ENCODE data around the gene MTMR4.
"Not testable (repeated sequence)": the region's sequence is repeated elsewhere in the genome, so short reads cannot be mapped to it uniquely, and the experiment has no call there.

Gene MTMR4

DNA sequence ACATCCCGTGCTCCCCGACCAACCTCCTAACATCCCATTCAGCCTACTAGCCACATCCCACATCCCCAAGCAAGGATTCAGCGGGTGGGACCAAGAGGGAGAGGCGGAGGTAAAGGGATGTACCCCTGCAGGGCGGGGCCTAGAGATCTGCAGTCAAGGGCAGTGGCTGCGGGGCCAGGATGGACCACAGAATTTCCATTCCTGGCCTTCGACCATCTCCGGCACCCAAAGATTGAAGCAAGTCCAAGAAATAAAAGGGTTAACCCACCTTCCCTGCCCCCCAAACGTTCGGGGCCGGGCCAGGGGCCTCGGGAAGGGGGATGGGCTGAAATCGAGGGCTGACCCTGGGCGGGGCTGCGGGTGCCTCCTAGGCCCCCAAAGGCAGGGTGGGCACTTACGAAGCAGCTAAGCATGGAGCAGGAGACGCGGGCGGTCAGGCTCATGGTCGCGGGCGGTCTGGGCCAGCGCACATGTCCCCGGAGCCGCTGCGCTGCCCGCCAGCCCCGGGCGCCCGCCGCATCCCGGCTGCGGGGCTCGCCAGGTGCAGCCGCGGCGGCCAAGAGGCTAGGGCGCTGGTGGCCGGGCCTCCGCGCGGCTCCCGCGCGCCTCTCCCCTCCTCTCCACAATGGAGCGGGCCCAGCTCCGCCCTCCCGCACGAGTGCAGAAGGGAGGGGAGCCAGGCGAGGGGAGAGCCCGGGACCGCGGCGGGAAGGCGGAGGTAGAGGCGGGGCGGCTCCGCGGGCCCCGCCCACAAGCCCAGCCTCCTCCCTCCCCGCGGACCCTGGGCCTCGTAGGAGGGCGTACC is at the start of gene MTMR4:
Gene MTMR4, minus strand, starts transcription at position 674 of the 805 bp plus-strand sequence. Its CDS starts 231 bp downstream, at position 443.
- H3K27ac ChIP-seq = no peak within 1 kb of the TSS
- H3K9ac ChIP-seq = peak within 1 kb of the TSS; percentile 74
- H3K4me2 ChIP-seq = peak within 1 kb of the TSS; percentile 93
- TF ChIP-seq, protein P1, sequence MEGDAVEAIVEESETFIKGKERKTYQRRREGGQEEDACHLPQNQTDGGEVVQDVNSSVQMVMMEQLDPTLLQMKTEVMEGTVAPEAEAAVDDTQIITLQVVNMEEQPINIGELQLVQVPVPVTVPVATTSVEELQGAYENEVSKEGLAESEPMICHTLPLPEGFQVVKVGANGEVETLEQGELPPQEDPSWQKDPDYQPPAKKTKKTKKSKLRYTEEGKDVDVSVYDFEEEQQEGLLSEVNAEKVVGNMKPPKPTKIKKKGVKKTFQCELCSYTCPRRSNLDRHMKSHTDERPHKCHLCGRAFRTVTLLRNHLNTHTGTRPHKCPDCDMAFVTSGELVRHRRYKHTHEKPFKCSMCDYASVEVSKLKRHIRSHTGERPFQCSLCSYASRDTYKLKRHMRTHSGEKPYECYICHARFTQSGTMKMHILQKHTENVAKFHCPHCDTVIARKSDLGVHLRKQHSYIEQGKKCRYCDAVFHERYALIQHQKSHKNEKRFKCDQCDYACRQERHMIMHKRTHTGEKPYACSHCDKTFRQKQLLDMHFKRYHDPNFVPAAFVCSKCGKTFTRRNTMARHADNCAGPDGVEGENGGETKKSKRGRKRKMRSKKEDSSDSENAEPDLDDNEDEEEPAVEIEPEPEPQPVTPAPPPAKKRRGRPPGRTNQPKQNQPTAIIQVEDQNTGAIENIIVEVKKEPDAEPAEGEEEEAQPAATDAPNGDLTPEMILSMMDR (conservative IDR thresholded peaks at IDR 0.05; ENCODE audit: low read depth, low read length) = no peak
- H3K4me1 ChIP-seq (ENCODE audit: low read depth, poor library complexity, severe bottlenecking) = peaks cover 27% of the 10 kb centered on the region
- H3K27me3 ChIP-seq (ENCODE audit: insufficient read depth, low read depth) = no peaks in the 10 kb centered on the region
- peak within 1 kb of the TSS; percentile 58 for H2AFZ ChIP-seq (ENCODE audit: low read depth)
- H4K20me1 ChIP-seq (ENCODE audit: insufficient read depth) = no peaks in the 10 kb centered on the region
- H3K4me3 ChIP-seq (IDR thresholded peaks at IDR 0.05; ENCODE audit: insufficient read depth, low read depth, low read length) = no peak within 1 kb of the TSS
- no peaks in the 10 kb centered on the region for H3K36me3 ChIP-seq (ENCODE audit: insufficient read depth)
- no peaks in the 10 kb centered on the region for H3K79me2 ChIP-seq (ENCODE audit: insufficient read depth, low read depth)

DNA sequence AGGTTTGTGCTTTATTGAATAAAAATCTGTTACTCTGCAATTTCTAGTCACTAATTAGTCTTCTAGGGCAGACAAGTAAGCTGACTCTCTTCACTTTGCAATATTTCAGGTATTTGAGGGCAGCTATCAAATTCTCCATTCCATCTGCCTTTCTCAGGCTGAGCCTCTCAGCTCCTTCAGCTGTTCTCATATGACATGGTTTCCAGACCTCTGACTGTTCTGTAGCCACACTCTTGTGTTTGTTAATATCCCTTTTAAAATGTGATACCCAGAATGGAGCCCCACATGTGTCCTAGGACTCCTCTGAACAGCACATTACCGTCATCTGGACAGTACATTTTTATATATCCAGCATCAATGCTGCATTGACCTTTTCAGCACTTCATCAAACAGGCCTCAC is 46.1 kb upstream of the MTMR4 start:
- Histone ChIP-seq H3K27me3 (ENCODE audit: insufficient read depth, low read depth) (no peaks in the 10 kb centered on the region), H4K20me1 (ENCODE audit: insufficient read depth) (no peaks in the 10 kb centered on the region), H2AFZ (ENCODE audit: low read depth) (no peak overlapping the region), H3K27ac (no peak overlapping the region; the same call in 1 of the 2 replicates), H3K36me3 (ENCODE audit: insufficient read depth) (no peaks in the 10 kb centered on the region), H3K4me3 (IDR thresholded peaks at IDR 0.05; ENCODE audit: insufficient read depth, low read depth, low read length) (no peak overlapping the region), H3K79me2 (ENCODE audit: insufficient read depth, low read depth) (no peaks in the 10 kb centered on the region), H3K4me1 (ENCODE audit: low read depth, poor library complexity, severe bottlenecking) (peaks cover 64% of the 10 kb centered on the region), H3K9ac (no peak overlapping the region), H3K4me2 (peak overlapping the region; percentile 23; the same call in 1 of the 2 replicates)
- TF ChIP-seq, protein P1 (conservative IDR thresholded peaks at IDR 0.05; ENCODE audit: low read depth, low read length) = no peak

DNA sequence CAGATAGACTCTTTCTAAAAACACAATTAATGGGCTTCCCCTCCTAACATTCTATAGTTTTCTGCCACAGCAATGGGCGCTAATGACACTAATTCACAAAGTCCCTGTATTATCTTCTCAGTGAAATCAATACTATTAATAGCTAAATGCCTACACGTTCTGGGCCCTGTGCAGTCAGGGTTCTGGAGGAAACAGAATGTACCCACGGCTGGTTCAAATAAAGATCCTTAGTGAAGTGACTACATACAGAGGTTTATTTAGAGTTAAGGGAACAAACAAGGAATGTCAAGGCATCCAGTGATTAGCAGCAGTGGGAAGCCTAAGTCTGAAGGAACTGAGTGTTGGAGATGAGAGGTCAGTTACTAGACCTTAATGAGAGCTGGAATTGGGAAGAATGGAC is 43.5 kb upstream of the MTMR4 start:
- H3K27me3 ChIP-seq (ENCODE audit: insufficient read depth, low read depth) = no peaks in the 10 kb centered on the region
- no peak overlapping the region for H3K9ac ChIP-seq
- H3K36me3 ChIP-seq (ENCODE audit: insufficient read depth) = no peaks in the 10 kb centered on the region
- no peak overlapping the region for H3K4me3 ChIP-seq (IDR thresholded peaks at IDR 0.05; ENCODE audit: insufficient read depth, low read depth, low read length)
- no peaks in the 10 kb centered on the region for H3K79me2 ChIP-seq (ENCODE audit: insufficient read depth, low read depth)
- H2AFZ ChIP-seq (ENCODE audit: low read depth) = no peak overlapping the region
- peaks cover 42% of the 10 kb centered on the region for H3K4me1 ChIP-seq (ENCODE audit: low read depth, poor library complexity, severe bottlenecking)
- no peak overlapping the region for H3K4me2 ChIP-seq
- H3K27ac ChIP-seq = no peak overlapping the region
- TF ChIP-seq, protein P1 (conservative IDR thresholded peaks at IDR 0.05; ENCODE audit: low read depth, low read length) = no peak
- no peaks in the 10 kb centered on the region for H4K20me1 ChIP-seq (ENCODE audit: insufficient read depth)

- Histone ChIP-seq H3K4me1 (ENCODE audit: low read depth, poor library complexity, severe bottlenecking) (peaks cover 30% of the 10 kb centered on the region), H3K36me3 (ENCODE audit: insufficient read depth) (no peaks in the 10 kb centered on the region), H3K27ac (no peak overlapping the region), H2AFZ (ENCODE audit: low read depth) (no peak overlapping the region), H3K4me3 (IDR thresholded peaks at IDR 0.05; ENCODE audit: insufficient read depth, low read depth, low read length) (no peak overlapping the region), H3K4me2 (no peak overlapping the region), H3K9ac (no peak overlapping the region), H4K20me1 (ENCODE audit: insufficient read depth) (no peaks in the 10 kb centered on the region), H3K79me2 (ENCODE audit: insufficient read depth, low read depth) (no peaks in the 10 kb centered on the region), H3K27me3 (ENCODE audit: insufficient read depth, low read depth) (no peaks in the 10 kb centered on the region)
- TF ChIP-seq, protein P1 (conservative IDR thresholded peaks at IDR 0.05; ENCODE audit: low read depth, low read length) = no peak
These were observed 42.4 kb upstream of the MTMR4 start for GRCh38 chr17:58556833-58557250.

DNA sequence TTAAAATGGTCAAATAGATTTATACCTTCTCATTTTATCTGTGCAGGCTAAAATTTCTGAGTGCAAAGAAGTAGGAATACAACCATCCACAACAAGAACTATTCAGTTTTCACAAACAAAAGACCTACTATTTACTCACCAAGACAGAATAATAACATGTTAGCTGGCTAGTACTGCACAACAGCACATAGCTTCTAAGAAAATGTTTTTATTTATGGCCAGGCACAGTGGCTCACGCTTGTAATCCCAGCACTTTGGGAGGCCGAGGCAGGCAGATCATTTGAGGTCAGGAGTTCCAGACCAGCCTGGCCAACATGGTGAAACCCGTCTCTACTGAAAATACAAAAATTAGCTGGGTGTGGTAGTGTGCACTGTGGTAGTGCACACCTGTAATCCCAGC is 40.7 kb upstream of the MTMR4 start:
- H3K27ac ChIP-seq = not testable (repeated sequence)

More for the DNA sequence above, 40.7 kb upstream of the MTMR4 start:
- not testable (repeated sequence) for H3K27me3 ChIP-seq (ENCODE audit: insufficient read depth, low read depth); H3K4me3 ChIP-seq (IDR thresholded peaks at IDR 0.05; ENCODE audit: insufficient read depth, low read depth, low read length); H3K36me3 ChIP-seq (ENCODE audit: insufficient read depth); H3K79me2 ChIP-seq (ENCODE audit: insufficient read depth, low read depth); H3K9ac ChIP-seq; H4K20me1 ChIP-seq (ENCODE audit: insufficient read depth); H3K4me2 ChIP-seq; H2AFZ ChIP-seq (ENCODE audit: low read depth)
- peaks cover 13% of the 10 kb centered on the region for H3K4me1 ChIP-seq (ENCODE audit: low read depth, poor library complexity, severe bottlenecking)

All from KMS-11 (cell line).